ENCODE results near the gene NEDD4L.

The NEDD4L gene

GRCh38 chr18:58188996-58189395 lies 145.0 kb downstream of the NEDD4L start:
- DNase-seq, result no peak

- no peak for DNase-seq
Measured at GRCh38 chr18:58190842-58191530, 147.0 kb downstream of the NEDD4L start.

DNA sequence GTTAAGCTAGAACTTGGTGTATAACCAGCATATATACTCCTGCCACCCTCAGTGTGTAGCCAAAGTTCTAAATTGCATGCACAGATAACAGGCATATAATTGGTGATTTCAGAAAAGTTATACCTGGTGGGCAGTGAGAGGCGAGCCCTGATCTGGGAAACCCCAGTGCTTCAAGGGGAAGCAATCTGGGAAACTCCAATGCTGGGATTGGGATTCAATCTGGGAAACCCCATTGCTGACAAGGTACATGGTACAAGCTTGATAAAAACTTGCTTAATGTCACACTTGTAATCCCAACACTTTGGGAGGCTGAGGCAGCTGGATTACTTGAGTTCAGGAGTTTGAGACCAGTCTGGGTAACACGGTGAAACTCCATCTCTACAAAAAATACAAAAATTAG lies 147.6 kb downstream of the NEDD4L start:
- no peak for DNase-seq

DNA sequence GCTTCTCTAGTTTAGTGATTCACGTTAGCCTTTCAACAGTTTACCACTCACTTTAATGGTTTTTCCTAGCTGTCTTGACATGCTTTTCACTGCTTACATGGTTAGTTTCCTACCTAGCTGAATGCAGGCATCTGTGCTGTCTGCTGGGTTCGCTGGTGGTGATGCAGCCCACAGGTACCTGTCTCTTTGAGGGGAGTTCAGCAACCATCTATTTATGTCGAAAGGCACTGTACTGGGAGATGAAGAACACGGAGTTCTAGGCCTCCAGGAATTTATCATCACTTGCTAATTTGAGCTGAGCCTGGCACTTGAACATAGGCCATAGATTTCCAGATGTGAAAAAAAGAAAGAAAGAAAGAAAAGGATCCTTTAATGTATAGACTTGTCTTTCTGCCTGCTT lies 148.5 kb downstream of the NEDD4L start:
- DNase-seq, result no peak

DNA sequence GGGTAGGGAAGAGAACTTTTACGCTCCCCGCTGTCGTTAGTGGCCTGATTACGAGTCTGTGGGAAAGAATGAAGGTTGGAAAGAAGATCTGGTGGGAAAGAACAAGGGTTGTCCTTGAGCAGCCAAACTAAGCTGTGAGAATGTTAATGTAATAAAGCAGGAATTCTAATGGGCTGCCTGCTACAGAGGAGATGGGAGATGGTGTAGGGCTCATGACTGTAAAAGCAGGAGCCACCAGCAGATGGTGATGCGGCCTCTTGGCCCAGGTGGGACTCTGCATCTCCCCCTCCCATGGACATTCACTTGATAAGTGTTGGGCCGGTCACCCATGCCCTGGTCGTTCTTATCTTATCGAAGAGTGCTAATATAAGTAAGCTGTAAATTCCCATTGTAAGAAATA lies 150.0 kb downstream of the NEDD4L start:
- no peak for DNase-seq

DNA sequence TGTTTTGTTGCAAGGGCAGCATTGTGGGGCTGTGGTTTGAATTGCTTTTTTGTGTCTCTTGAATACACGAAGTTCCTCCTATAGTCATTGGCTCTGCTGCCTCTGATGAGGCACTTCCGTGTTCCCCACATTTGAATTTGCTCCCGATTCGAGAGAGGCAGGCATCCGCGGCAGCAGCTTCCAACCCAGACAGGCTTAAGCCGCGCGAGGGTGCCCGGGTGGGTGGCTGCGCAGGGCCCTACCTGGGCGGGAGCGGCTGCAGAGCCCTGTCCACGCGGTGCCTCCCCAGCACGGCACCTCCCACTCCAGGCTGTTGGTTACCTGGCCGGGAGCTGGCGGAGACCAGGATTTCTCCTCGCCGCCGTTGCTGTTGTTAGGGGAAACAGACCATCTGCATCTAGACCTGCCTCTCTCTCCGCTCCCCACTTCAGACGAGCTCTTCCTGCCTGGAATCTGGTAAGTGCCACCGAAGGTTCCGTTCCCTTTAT lies 151.3 kb downstream of the NEDD4L start:
- DNase-seq, result peak; percentile 41

- no peak for DNase-seq
Measured at GRCh38 chr18:58196164-58196563, 152.1 kb downstream of the NEDD4L start.

DNA sequence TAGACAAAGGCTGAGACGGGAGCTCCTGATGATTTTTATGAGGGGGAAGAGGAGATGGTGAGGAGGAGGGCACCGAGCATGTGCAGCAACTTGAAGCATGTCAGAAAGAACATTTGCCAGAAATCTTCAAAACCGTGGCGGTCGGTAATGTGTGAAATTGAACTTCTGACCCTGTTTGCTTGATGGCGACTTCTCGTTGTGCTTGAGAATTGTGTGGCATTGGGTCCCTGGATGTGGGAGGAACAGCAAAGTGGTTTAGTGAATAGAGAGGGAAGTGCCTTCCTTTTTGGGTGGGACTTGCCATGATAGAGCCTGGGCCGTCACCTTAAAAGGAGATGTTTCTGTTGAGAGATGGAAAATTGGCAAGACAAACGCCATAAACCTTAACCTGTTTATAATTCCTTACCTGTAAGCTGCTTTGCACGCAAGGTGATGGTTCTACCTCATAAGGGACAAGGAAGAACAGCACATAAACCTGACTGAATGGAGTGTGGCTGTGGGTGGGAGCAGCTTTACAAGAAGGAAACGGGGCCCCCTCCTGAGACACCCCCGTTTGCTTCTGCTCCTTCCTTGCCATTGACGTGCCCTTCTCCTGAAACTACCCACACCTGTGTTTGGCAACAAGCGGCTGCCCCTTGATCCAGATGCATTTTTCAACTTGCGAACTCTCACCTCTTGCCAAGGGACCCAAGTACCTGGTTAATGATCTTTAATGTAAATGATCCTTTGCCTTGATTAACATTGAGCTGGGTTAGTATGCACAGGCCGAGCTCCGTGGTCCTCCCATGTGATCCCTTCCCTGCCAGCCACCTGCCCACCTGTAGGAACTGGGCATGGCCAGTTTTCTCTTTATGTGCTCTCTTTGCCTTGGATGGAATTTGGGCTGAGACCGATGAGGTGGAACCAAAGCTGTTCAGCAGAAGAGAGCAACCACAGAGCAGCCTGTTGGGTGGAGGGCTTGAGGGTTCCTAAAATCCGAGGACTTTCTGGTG lies 153.2 kb downstream of the NEDD4L start:
- DNase-seq, result no peak

- DNase-seq, result no peak
Measured at GRCh38 chr18:58201268-58201667, 157.2 kb downstream of the NEDD4L start.

- DNase-seq, result no peak
Measured at GRCh38 chr18:58201733-58202730, 158.0 kb downstream of the NEDD4L start.

DNA sequence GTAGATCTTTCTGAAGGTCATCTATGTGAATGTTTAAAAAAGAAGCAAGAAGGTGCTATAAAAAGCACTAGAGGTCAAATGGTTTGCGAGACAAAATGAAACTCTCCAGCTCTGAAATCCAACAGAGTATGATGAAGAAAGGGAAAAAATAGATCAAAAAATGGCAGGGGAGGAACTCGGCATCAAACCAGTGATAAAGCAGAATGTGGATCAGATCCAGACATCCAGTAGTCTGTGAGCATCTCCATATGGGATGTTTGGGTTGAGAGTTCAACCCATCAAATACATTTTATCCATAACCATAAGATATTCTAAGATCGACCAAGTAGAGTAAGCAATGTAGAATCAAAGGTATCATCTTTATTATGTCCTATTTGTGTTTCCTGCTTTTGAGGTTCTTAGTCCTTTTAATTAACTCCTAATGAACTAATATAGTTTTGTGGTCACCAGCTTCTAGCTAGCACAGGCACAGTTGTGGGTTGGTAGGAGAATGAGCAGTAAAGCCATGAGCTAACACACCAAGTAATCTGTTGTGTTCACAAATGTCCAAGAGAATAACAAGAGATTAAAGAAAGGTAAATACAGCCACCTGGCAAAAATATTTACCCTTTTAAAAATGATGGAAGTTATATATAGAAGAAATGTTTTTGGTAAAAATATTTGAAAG lies 160.9 kb downstream of the NEDD4L start:
- no peak for DNase-seq

- DNase-seq, result no peak
Measured at GRCh38 chr18:58205443-58206160, 161.6 kb downstream of the NEDD4L start.

DNA sequence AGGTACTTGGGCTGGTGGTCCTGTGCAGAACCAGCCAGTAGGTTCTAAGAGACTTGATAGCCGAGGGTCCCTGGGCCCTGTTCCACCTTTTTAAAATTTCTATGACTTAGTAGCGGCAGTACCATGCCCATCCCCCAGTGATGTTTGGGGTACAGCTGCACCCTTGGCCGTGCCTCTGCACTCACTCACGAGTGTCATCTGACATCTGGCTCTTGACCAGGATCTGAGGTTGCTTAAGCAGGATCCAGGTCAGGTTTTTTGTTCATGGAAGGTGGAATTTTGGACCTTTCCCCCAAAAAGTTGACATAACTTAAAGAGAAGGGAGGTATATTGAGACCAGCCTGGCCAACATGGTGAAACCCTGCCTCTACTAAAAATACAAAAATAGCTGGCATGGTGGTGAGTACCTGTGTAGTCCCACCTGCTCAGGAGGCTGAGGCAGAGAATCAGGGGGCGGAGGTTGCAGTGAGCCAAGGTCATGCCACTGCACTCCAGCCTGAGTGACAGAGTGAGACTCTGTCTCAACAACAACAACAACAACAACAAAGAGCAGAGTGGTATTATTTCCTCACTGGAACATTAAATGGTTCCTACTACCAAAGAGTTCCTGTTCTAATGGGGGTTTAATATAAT lies 163.6 kb downstream of the NEDD4L start:
- no peak for DNase-seq

DNA sequence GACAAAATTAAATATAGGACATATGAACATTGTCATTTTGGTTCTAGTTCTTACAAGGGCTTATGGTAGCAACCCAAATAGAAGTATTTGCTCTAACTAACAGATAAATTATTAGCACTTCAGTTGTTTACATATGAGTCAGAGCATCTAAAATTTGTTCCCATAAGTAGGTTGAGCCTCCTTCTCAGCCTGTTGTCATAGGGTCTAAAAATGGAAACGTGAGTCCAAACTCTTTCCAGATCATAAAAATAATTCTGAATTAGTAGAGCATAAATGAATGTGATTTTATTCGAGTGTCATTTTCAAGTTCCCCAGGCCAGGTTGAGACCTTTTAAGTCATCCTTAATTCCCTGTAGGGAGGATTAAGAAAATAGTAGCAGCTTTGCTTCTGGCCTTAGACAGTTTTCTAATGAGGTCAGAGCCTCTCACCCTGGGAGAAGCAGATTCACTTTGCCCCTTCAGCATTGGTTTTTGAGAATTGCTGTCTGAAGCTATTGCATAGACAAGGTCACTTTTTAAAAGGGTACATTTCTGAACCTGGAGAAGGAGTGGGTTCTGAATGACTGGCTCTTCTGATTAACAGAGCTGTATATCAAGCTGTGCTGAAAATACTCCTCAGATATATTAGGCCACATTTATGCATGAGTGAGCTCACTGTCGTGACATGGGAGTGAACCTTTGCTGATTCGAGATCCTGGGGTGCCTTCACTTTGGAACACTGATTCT lies 164.3 kb downstream of the NEDD4L start:
- no peak for DNase-seq

DNA sequence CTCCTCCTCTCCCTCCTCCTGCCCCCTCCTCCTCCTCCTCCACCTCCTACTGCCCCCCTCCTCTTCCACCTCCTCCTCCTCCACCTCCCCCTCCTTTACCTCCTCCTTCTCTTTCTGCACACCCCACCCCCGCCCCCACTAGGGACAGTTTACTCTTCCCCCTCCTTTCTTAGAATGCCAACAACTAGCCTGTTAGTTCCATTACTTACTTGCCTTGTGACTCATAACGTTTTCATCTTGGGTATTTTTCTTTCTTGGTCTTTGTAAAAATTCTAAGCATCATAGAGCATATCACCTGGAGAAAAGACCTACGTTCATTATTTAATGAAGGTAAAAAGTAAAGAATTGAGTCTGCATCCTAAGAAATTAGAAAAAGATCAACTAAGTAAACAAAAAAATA lies 165.3 kb downstream of the NEDD4L start:
- no peak for DNase-seq

GRCh38 chr18:58211510-58211909 lies 167.5 kb downstream of the NEDD4L start:
- no peak for DNase-seq

- DNase-seq, result no peak
Measured at GRCh38 chr18:58212274-58212673, 168.2 kb downstream of the NEDD4L start.

- DNase-seq, result peak; percentile 40
Measured at GRCh38 chr18:58213440-58213839, 169.4 kb downstream of the NEDD4L start.

- no peak for DNase-seq
Measured at GRCh38 chr18:58215011-58215410, 171.0 kb downstream of the NEDD4L start.

DNA sequence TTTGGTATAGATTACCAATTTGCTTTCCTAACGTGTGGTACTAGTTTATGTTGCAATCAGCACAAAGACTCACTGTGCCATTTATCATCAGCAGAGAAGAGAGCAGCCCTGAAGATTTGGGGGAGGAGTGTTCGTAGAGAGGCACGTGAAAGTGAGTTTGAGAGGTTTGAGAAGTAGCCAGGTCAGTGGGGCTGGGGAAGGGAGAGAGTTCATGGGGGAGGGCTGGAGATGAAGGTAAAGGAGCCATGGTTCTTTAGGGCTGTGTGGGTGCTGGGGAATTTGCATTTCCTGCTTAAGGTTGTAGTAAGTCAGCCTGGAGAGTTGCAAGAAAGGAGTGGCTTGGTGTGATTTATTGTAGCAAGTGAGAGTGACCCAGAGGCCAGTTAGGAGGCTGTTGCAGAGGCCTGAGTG lies 172.1 kb downstream of the NEDD4L start:
- DNase-seq, result no peak
